GM12874 (cell line): ENCODE results near the gene DLAT.
A peak's percentile ranks its signal among the peaks of the same experiment; 100 is the strongest.

Source experiments
- CTCF ChIP-seq: IDR thresholded peaks from 2 replicates; pipeline ENCODE4 v1.5.1; 2011; ENCODE audit warnings: low read depth, mild to moderate bottlenecking, control low read depth, low read length, moderate library complexity; ENCODE audit not compliant: insufficient read depth

The DLAT gene

GRCh38 chr11:111982019-111982464 lies 43.2 kb upstream of the DLAT start:
- TF ChIP-seq CTCF = peak; percentile 73

- no peak for TF ChIP-seq CTCF
Measured at GRCh38 chr11:111982541-111983186, 42.5 kb upstream of the DLAT start.

GRCh38 chr11:111983187-111983986 lies 41.8 kb upstream of the DLAT start:
- no peak for TF ChIP-seq CTCF

GRCh38 chr11:111986589-111986988 lies 38.6 kb upstream of the DLAT start:
- no peak for TF ChIP-seq CTCF

GRCh38 chr11:111990381-111990780 lies 34.8 kb upstream of the DLAT start:
- TF ChIP-seq CTCF = no peak

GRCh38 chr11:111992206-111992855 lies 32.9 kb upstream of the DLAT start:
- no peak for TF ChIP-seq CTCF

GRCh38 chr11:111996129-111996528 lies 29.1 kb upstream of the DLAT start:
- no peak for TF ChIP-seq CTCF
